ENCODE data around the gene SYNDIG1.

Gene SYNDIG1

DNA sequence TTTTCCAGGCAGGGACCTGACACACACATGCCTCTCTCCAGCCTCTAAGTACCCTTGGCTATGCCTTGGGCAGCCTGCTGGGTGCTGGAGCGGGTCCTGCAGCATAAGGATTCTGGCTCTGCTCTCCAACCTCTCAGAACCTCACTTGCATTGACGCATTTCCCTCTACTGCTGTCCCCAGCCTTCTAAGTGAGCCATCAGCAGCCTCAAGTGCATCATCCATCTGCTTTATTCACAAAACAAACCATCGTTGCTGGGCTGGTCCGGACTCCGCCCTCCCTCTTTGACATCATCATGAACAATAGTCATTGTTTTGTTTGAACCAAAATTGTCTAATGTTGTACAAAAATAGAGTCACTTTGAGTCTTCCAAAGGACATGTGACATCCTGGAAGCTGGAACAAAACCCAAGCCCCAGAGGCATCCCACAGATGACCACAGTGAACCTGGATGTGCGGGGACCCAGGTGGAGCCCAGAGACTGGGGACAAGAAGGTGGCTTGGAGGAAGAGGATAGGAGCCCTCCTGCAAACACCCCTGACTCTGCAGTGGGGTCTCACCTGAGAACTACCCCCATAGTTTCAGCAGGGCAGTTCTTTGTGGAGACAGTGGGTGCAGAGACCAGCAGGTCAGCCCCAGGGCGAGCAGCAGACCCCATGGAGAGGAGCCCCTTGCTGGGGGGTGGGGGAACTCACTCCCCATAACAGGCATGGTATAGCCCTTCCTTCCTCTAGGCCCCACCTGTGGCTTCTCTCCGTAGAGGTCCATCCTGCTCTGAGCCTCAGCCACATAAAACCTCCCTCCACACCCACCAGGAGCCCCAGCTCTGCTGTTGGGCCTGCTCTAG is 230.1 kb downstream of the SYNDIG1 start:
- no peak for DNase-seq

DNA sequence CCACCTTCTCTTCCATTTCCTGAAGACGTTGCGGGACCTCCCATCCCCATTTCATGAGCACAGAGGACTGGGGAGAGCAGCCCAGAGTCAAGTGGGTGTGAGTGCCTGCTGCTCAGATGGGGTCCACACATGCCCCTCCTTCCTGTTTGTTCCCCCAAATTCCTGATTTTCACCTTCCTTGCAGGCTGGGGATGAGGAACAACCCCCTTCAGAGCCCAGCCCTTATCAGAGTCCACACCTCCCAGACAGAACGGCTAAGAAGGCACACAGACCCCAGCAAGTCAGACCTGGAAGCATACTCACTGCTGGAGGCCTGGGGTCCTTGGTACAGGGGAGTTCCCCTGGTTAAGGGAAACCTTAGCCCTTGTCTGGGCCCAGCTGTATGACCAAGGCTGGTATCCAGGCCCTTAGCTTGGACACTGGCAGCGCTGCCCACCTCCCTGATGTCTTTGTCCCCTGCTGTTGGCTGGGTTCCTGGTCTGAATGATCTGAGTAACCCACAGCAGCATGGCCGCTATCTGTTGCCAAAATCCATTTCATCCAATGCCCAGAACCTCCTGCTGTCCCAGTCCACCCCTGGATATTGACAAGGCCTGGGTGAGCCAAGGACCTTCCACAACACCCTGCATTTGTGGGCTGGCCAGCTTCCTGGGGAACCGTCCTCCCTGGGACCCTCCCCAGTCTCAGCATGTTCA is 230.9 kb downstream of the SYNDIG1 start:
- DNase-seq, result no peak

DNA sequence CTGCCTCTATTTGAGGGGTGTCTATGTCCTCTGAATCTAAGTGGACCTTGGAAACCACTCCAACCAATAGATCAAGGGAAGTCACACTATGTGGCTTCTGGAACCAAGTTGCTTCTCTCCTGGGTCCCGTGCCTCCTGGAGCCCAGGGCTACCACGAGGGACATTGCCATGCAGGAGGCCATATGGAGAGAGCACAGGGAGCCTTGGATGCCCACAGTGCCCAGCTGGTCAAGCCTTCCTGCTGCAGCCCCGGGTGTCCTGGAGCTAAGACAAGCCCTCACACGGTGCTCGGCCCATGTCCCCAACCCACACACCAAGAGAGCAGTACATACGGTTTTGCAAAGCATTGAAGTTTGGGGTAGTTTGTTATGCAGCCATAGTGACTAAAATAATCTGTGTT is 231.6 kb downstream of the SYNDIG1 start:
- no peak for DNase-seq

DNA sequence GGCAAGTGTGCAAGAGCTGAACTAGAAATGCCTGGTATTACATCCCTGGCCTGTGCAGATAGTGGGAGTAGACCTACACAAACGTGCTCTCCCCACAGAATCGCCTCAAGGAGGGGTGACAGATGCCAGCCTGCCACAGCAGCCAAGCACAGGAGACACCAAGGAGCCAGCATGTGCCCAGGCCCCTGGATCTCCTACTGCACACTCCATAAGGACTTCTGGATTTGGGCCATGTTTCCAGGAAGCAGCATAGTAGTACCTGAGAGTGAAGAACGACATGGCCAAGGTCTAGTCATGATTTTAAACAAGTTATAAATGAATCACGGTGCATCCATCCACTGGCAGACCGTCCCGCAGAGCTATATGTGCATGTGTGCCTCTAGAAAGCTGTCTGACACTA is 232.2 kb downstream of the SYNDIG1 start:
- no peak for DNase-seq

DNA sequence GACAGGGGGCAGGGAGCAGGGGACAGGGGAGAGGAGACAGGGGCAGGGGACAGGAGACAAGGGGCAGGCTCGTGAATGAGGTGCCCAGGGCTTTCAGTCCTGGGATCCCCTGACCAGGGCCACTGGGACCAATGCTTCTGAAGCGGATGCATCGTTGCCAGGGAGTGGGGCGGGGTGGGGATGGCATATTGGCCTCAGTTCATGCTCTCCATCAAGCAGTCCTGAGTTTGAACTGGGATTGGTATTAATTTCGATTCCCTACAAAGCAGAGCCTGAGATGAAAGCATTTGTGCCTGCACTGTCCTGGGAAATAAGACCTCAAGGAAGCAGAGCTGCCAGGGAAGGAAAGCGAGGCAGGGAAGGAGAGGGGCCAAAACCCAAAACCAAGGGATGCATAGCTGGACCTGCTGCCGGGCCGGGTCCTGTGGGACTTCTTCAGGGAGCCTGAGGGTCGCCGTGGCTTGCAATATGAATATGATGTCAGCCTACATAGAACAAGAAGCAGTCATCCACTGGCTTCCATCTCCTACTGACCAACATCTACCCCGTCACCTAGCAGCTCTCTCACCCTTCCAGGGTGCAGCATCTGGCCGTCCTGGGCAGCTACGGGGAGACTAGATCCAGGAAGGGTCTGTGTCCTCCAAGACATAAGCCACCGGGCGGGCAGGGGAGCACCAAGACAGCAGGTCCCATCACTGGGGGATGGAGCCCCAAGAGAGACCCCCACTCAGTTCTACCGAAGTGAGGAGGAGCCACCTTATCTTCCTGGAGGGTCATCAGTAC is 233.3 kb downstream of the SYNDIG1 start:
- no peak for DNase-seq

DNA sequence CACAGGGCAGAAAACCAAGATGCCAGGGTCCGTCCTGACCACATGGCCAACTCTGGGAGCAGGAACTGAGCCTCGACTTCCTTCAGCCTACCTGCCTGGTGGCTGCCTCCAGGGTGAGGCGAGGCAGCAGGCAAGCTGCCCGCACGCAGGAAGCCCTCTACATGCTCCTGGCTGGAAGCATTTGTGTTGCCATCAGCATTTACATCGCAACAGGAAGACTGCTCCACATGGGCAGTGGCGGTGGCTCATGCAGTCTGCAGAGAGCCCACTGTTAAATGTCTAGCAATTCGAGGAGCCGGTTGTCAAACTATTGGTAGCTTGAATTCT is 233.8 kb downstream of the SYNDIG1 start:
- no peak for DNase-seq

DNA sequence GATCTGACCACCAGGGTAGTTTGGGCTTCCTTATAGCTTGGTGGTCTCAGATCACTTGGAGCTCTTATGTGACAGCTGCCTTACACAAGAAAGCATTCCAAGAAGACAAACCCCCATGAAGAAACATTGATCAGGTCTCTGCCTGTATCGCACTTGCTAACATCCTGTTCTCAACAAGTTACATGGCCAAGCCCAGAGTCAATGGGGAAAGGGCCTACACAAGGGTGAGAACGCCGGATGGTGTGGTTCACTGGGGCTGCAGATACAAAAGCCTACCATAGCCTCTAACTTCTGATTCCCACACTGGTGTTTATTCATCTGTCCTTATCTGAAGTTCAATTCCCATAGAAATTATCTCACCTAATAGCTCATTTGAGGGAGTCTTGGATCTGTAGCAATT is 235.5 kb downstream of the SYNDIG1 start:
- DNase-seq, result no peak

DNA sequence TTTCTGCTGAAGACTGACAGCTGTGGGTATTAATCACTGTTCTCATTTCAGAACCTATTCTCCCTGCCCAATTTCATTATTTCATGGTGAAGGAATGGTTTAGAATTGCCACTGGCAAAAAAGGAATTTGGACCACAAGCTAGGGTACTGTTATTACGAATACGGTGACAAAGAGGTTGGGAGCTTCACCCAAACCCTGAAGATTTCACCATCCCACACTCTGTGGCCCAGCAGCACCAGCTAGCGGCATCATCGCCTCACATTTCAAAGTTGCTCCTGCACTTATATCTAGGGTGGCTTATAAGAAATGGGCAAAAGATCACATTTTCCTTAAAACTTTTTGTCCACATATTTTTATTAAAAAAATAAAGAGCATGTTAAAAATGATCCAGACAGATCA is 236.1 kb downstream of the SYNDIG1 start:
- no peak for DNase-seq

DNA sequence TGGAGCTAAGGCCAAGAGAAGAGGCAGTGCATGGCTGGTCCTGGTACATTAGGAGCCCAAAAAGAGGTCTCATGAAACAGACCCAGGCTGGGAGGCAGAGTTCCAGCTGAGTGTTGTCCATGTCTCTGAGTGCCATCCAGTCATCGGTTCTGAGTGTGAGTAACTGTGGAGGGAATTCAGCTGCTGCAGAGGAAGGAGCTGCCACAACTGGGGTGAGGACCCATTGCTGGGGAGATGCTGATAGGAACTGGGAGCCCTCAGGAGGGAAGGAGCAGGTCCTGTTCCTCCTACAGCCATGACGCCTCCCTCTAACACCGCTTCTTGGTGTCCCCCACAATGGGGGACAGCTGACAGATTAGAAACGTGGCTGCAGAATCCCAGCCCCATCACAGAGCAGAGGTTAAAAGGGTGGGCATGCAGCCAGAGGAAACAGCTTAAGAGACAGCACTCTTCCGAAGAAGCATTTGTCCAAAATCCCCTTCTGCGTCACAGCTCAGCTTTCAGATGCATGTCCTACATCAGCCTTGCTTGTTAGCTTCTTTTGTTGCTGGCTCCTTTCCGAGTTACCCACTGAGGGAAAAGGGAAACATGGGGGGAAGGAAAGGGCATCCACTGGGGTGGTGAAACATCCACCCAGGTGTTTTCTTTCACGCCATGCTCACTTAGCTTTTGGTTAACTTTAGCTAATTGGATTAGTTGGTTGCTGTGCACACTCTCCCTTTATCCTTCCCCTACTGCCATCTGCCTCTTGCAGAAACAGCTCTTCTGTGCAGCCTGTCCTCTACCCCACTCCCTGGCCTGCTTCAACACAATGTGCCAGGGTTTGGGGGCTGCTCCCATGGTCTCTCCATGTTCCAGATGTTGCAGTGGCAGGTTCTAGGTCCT is 239.2 kb downstream of the SYNDIG1 start:
- DNase-seq, result no peak
